PC-9 (cell line): Measurements from ENCODE around the gene KIF21B.

Experiments used
- EZH2 ChIP-seq: fragments of 200-600 bp; sonication (generic); IDR thresholded peaks from 2 replicates; pipeline ENCODE4 v1.8.0; 2017; ENCODE audit warnings: antibody characterized with exemption, low read depth
- TF ChIP-seq, protein P1 (sequence below): fragments of 200-600 bp; sonication (generic); conservative IDR thresholded peaks from 2 replicates; pipeline ENCODE4 v1.6.1; 2017; ENCODE audit warnings: mixed run types, antibody characterized with exemption, mild to moderate bottlenecking, moderate library complexity

DNA sequence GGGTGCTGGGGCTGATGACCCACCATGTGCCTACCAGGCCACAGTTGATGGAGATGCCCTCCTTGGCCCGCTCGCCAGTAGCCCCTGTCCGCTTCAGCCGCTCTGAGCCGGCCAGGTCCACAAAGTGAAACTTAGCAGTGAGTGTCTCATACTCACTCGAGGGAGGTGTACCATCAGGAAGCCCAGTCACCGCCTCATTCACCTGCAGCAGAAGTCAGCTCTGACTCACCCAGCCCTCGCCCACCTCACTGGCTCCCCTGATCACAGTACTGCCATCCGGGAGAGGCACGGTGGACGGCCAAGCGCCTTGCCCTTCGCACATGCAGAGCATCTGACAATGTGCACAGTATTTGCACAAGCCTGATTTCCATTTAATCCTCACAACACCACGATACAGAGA is 18.8 kb downstream of the KIF21B start:
- TF ChIP-seq, protein P1, sequence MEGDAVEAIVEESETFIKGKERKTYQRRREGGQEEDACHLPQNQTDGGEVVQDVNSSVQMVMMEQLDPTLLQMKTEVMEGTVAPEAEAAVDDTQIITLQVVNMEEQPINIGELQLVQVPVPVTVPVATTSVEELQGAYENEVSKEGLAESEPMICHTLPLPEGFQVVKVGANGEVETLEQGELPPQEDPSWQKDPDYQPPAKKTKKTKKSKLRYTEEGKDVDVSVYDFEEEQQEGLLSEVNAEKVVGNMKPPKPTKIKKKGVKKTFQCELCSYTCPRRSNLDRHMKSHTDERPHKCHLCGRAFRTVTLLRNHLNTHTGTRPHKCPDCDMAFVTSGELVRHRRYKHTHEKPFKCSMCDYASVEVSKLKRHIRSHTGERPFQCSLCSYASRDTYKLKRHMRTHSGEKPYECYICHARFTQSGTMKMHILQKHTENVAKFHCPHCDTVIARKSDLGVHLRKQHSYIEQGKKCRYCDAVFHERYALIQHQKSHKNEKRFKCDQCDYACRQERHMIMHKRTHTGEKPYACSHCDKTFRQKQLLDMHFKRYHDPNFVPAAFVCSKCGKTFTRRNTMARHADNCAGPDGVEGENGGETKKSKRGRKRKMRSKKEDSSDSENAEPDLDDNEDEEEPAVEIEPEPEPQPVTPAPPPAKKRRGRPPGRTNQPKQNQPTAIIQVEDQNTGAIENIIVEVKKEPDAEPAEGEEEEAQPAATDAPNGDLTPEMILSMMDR, result no peak
- no peak for TF ChIP-seq EZH2
